22Rv1 (cell line): ENCODE measurements around the gene ATP13A5.

Source experiments
- ZFX ChIP-seq: fragments of 450-650 bp; IDR thresholded peaks from 2 replicates; pipeline ENCODE4 v1.6.1; 2017; ENCODE audit warnings: antibody characterized with exemption, borderline replicate concordance
- TF ChIP-seq, protein P1 (sequence below): fragments of 450-650 bp; IDR thresholded peaks from 2 replicates; pipeline ENCODE4 v1.5.1; 2017; ENCODE audit warnings: mild to moderate bottlenecking

DNA sequence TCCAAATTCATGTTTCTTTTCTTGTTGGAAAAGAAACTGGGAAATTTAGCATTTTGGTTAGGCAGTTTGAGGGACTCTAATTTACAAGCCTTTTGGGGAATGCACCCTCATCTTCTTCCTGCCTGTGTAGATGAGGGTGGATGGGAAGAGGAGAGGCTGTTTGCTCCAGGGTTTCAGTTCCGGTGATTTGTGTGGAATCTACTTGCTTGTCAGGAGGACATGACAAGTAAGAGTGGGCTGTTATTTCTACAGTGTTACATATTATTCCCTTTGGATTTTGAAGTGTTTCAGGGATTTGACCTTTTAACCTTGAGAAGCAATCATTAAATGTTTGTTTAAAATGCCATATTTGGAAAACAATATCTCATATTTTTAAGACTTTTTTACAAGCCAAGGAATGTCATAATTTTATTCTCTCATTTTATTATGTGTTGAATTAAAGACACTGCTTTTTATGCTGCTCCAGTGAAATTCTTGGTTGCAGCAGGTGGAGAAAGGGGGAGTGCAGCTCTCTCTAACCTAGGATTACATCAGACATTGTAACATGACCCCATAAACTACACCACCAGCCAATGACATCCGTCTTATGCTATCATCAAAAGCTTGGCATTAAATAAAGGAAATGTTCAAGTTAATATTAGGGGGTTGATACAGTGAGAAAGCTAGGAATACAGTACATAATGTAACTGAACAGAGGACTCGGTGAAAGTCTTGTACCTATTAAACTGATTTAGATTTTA lies 107.3 kb downstream of the ATP13A5 start:
- TF ChIP-seq, protein P1, sequence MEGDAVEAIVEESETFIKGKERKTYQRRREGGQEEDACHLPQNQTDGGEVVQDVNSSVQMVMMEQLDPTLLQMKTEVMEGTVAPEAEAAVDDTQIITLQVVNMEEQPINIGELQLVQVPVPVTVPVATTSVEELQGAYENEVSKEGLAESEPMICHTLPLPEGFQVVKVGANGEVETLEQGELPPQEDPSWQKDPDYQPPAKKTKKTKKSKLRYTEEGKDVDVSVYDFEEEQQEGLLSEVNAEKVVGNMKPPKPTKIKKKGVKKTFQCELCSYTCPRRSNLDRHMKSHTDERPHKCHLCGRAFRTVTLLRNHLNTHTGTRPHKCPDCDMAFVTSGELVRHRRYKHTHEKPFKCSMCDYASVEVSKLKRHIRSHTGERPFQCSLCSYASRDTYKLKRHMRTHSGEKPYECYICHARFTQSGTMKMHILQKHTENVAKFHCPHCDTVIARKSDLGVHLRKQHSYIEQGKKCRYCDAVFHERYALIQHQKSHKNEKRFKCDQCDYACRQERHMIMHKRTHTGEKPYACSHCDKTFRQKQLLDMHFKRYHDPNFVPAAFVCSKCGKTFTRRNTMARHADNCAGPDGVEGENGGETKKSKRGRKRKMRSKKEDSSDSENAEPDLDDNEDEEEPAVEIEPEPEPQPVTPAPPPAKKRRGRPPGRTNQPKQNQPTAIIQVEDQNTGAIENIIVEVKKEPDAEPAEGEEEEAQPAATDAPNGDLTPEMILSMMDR: no peak
- no peak for TF ChIP-seq ZFX
